GM11168 (cell line): Measurements from ENCODE around the gene SLC35F3.

Experiments used
- in situ Hi-C: fragments of 300-500 bp; cut with MboI; formaldehyde crosslinking; loops from one replicate; pipeline ENCODE4 v1.12.0; 2022; ENCODE audit warnings: low sequenced_read_pairs; ENCODE audit not compliant: unreplicated experiment

The SLC35F3 gene

GRCh38 chr1:234295626-234296025 lies 391.1 kb downstream of the SLC35F3 start:
- in situ Hi-C loops = no loop called here

GRCh38 chr1:234296496-234296895 lies 392.0 kb downstream of the SLC35F3 start:
- in situ Hi-C loops = no loop called here

GRCh38 chr1:234297668-234298067 lies 393.2 kb downstream of the SLC35F3 start:
- in situ Hi-C loops = no loop called here

GRCh38 chr1:234300096-234300495 lies 395.6 kb downstream of the SLC35F3 start:
- in situ Hi-C loops = loop anchor here (25.0 kb wide), 1 partner anchor 88 kb away; no protein-coding TSS in a partner anchor

- in situ Hi-C loops = loop anchor here (25.0 kb wide), 1 partner anchor 89 kb away; no protein-coding TSS in a partner anchor
Measured at GRCh38 chr1:234301663-234302062, 397.2 kb downstream of the SLC35F3 start.

- in situ Hi-C loops = loop anchor here (25.0 kb wide), 1 partner anchor 90 kb away; no protein-coding TSS in a partner anchor
Measured at GRCh38 chr1:234302354-234302962, 398.0 kb downstream of the SLC35F3 start.

- in situ Hi-C loops = loop anchor here (25.0 kb wide), 1 partner anchor 91 kb away; no protein-coding TSS in a partner anchor
Measured at GRCh38 chr1:234303231-234303630, 398.8 kb downstream of the SLC35F3 start.

GRCh38 chr1:234307726-234308125 lies 403.2 kb downstream of the SLC35F3 start:
- in situ Hi-C loops = loop anchor here (25.0 kb wide), 1 partner anchor 95 kb away; no protein-coding TSS in a partner anchor

- in situ Hi-C loops = loop anchor here (25.0 kb wide), 1 partner anchor 97 kb away; no protein-coding TSS in a partner anchor
Measured at GRCh38 chr1:234309243-234309597, 404.7 kb downstream of the SLC35F3 start.

GRCh38 chr1:234309598-234310459 lies 405.4 kb downstream of the SLC35F3 start:
- in situ Hi-C loops = loop anchor here (10.0 to 25.0 kb wide), 2 partner anchors 98 to 165 kb away; no protein-coding TSS in a partner anchor

GRCh38 chr1:234310460-234310817 lies 406.0 kb downstream of the SLC35F3 start:
- in situ Hi-C loops = loop anchor here (10.0 to 25.0 kb wide), 2 partner anchors 98 to 166 kb away; no protein-coding TSS in a partner anchor

- in situ Hi-C loops = loop anchor here (10.0 to 25.0 kb wide), 2 partner anchors 99 to 167 kb away; no protein-coding TSS in a partner anchor
Measured at GRCh38 chr1:234311414-234311813, 406.9 kb downstream of the SLC35F3 start.

GRCh38 chr1:234313171-234313570 lies 408.7 kb downstream of the SLC35F3 start:
- in situ Hi-C loops = loop anchor here (10.0 to 25.0 kb wide), 2 partner anchors 101 to 168 kb away; no protein-coding TSS in a partner anchor

GRCh38 chr1:234315091-234315541 lies 410.6 kb downstream of the SLC35F3 start:
- in situ Hi-C loops = loop anchor here (10.0 to 25.0 kb wide), 2 partner anchors 103 to 170 kb away; no protein-coding TSS in a partner anchor

- in situ Hi-C loops = loop anchor here (10.0 to 25.0 kb wide), 2 partner anchors 103 to 171 kb away; no protein-coding TSS in a partner anchor
Measured at GRCh38 chr1:234315588-234315987, 411.1 kb downstream of the SLC35F3 start.

- in situ Hi-C loops = loop anchor here (10.0 to 25.0 kb wide), 2 partner anchors 104 to 172 kb away; no protein-coding TSS in a partner anchor
Measured at GRCh38 chr1:234316486-234316885, 412.0 kb downstream of the SLC35F3 start.

- in situ Hi-C loops = loop anchor here (10.0 to 25.0 kb wide), 2 partner anchors 105 to 172 kb away; no protein-coding TSS in a partner anchor
Measured at GRCh38 chr1:234316937-234317336, 412.5 kb downstream of the SLC35F3 start.

- in situ Hi-C loops = loop anchor here (25.0 kb wide), 1 partner anchor 108 kb away; no protein-coding TSS in a partner anchor
Measured at GRCh38 chr1:234320069-234320468, 415.6 kb downstream of the SLC35F3 start.

- in situ Hi-C loops = loop anchor here (25.0 kb wide), 1 partner anchor 108 kb away; no protein-coding TSS in a partner anchor
Measured at GRCh38 chr1:234320549-234320948, 416.1 kb downstream of the SLC35F3 start.

GRCh38 chr1:234321231-234321630 lies 416.8 kb downstream of the SLC35F3 start:
- in situ Hi-C loops = loop anchor here (25.0 kb wide), 1 partner anchor 109 kb away; no protein-coding TSS in a partner anchor
